Measurements from ENCODE around the gene CD52.

Gene CD52

DNA sequence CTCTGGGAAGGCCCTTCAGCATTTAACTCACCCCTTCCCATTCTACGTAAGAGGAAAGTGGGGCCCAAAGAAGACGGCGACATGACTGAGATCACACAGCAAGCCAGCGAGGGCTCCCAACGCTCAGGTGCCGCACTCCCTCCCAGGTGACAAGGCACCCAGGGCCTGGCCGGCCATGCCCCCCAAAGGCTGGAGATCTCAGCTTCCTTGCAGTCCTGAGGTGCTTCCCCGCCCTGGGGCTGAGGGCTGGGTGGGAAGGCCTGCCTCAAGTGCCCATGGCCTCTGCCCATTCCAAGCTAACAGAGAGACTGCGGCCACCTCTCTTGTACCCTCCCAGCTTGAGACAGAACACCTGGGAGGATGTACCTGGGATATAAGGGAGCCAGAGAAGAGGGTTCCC, 37.2 kb downstream of the CD52 start:
- no peak for DNase-seq (ENCODE audit: low read depth in 2 of 2)

DNA sequence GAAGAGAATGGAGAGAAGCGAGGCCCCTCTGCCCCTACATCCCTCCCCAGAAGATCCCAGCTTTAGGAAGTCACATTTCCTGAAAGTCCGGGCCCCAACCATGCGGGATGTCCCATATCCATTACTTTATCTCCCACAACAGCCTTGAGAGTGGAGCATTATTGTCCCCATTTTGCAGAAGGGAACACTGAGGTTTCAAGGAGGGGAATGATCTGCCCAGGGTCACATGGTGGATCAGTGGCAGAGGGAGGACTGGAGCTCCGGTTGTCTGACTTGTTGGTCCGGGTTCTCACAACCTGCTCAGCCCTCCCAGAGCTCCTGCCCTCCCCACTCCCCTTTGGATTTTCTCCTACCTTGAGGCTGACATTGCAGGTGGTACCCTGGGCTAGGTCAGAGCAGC, 38.3 kb downstream of the CD52 start:
- no peak for DNase-seq (ENCODE audit: low read depth in 2 of 2)

- DNase-seq (ENCODE audit: low read depth in 2 of 2), result no peak
Observed at GRCh38 chr1:26357121-26357602, 39.4 kb downstream of the CD52 start.

- peak; percentile 32 to 49 for DNase-seq (ENCODE audit: low read depth in 2 of 2)
Observed at GRCh38 chr1:26358411-26359384, 40.9 kb downstream of the CD52 start.

GRCh38 chr1:26359981-26360806, 42.4 kb downstream of the CD52 start:
- DNase-seq (ENCODE audit: low read depth in 2 of 2), result peak in 1 of 2 experiments; percentile 51

DNA sequence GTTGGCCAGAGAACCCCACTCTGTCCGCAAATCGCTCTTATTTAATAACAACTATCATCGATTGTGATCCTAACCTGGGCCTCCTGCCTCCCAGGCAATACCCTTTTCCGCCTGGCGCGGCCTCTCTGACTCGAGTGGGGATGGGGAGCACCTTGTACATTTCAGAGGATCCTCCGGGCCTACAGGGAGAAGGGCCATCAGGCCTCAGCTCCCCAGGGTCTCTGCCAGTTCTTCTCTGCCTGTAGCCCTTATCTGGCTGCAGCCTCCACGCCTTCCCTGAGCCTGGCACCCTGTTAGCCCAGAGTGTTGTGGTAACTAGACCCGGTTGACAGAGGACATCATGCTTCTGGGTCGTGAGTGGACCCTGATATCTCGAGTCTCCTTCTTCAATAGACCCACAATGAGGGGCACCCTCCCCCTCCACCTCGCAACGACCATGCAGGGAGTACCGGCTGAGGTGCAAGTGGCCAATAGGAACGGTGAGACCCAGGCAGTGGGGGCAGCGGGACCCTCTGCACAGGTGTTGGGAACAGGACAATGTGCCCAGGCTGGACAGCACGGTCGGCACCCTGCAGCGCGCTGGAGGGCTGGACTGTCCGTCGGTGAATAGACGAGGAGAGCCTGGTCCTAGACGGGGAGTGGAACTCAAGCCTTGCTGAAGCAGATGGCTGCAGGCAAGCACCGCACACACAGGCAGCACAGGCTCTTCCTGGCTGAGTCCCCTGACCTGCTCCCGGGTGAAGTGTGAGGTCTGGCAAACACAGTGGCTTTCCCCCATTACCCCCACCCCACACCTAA, 43.2 kb downstream of the CD52 start:
- no peak for DNase-seq (ENCODE audit: low read depth in 2 of 2)

- no peak for DNase-seq (ENCODE audit: low read depth in 2 of 2)
Observed at GRCh38 chr1:26361605-26362122, 43.9 kb downstream of the CD52 start.

GRCh38 chr1:26362331-26362730, 44.6 kb downstream of the CD52 start:
- no peak for DNase-seq (ENCODE audit: low read depth in 2 of 2)

GRCh38 chr1:26363549-26364448, 46.0 kb downstream of the CD52 start:
- DNase-seq (ENCODE audit: low read depth in 2 of 2), result peak; percentile 68 to 80

DNA sequence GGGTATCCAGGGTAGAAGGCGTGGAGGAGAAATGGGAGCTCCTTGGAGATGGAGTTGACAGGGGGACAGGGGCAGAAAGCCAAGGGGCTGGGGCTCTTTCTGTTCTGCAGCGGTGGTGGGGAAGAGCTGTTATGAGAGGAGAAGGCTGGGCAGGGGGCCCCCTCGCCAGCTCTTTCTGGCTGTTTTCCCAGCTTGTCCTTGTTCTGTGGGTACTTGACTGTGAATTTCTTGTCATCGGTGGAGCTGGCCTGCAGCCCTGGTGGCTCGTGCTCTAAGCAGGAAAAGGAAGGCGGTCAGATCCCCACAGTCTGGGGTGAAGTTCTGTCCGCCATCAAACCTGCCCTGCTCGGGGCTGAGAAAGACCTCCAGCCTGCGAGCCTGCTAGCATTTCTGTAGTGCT, 47.2 kb downstream of the CD52 start:
- no peak for DNase-seq (ENCODE audit: low read depth in 2 of 2)

DNA sequence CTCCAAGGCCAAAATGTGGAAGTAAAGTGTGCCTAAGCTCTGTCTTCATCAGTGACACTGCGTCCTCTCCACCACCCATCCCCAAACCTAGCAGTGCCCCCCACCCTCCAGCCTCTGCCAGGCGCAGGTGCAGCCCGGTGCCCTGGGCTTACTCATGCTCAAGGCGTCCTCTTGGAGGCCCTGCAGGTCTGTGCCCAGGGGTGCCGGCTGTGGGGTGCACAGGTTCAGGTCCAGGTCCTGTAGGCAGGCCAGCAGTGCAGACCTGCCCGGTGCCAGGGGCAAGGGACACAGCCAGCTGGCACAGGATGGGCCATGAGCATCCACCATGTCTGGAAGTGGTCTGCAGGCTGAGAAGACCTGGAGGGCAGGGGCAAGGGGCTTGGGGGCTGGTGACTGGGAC, 49.7 kb downstream of the CD52 start:
- DNase-seq (ENCODE audit: low read depth in 2 of 2), result no peak

GRCh38 chr1:26368006-26368405, 50.2 kb downstream of the CD52 start:
- DNase-seq (ENCODE audit: low read depth in 2 of 2), result no peak

- no peak for DNase-seq (ENCODE audit: low read depth in 2 of 2)
Observed at GRCh38 chr1:26368486-26368885, 50.7 kb downstream of the CD52 start.

Measured in stimulated activated CD4-positive, alpha-beta T cell treated with anti-CD3 and anti-CD28 coated beads, Interleukin-12 subunit alpha, Interleukin-12 subunit beta, amount 100 ng/mL, for 24 hours (primary cell).